ENCODE data around the gene KIRREL3.

The KIRREL3 gene

DNA sequence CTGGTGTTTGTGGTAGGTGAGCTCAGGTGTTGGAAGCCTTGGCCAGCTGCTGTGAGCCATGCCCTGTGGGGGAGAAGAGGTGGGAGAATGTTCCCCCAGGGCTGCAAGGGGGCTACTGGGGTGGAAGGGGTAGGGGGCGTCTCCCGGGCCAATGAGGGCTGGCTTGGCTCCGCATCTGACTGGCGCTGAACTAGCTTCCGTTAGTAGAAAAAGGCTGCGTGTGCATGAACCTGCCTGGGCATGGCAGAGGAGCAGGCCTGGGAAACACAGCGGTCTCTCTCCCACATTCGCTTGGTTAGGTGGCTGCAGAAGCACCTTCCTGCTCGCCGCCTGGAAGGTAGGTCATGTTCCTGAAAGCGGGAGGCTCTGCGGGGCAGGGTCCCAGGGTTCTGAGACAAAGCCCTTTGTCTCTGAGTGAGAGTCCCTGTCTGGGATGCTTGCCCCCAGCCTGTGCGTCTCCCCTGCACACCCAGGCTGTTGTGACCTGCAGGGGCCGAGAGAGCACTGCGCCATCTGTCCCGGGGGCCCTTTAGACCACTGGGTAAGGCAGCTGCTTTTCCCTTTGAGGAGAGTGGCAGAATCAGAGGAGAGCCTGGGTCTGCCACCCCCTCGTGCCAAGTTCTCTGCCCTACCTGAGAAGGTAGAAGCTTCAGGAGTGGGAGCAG, 466.3 kb downstream of the KIRREL3 start:
- no peak for DNase-seq (ENCODE audit: low read depth in 2 of 2)

DNA sequence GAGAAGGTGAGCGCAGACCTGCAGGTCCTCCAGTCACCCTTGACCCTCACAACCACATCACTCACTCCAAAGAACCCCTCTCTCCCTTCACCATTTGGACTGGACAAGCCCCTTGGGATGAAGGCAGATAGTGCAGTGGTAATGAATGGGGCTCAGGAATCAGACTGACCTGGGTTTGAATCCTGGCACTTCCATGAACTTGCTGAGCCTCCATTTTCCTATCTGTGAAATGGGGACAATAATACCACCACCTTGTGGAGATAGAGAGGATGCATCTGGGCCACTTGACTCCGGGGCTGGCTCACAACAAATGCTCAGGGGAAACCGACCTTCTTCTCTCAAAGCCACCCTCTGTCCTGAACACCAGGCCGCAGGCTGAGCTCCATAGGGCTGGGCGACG, 467.0 kb downstream of the KIRREL3 start:
- DNase-seq (ENCODE audit: low read depth in 2 of 2) = no peak

DNA sequence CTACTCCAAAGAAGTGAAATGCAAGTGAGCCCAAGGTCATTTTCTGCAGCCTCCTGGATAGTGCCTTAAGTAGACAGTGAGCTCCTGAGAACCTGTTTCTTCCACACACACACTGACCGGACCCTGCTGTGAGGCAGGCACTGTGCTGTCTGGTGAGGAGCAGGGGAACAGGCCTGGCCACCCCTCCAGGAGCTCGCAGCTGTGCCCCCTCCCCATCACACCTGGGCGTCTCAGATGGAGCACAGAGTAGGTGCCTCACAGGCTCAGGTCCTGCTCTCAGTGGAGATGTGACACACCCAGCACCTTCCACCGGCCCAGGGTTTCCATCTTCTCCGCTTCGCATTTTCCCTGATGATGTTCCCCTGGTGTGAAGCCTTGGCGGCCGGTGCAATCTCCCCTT, 470.2 kb downstream of the KIRREL3 start:
- no peak for DNase-seq (ENCODE audit: low read depth in 2 of 2)

DNA sequence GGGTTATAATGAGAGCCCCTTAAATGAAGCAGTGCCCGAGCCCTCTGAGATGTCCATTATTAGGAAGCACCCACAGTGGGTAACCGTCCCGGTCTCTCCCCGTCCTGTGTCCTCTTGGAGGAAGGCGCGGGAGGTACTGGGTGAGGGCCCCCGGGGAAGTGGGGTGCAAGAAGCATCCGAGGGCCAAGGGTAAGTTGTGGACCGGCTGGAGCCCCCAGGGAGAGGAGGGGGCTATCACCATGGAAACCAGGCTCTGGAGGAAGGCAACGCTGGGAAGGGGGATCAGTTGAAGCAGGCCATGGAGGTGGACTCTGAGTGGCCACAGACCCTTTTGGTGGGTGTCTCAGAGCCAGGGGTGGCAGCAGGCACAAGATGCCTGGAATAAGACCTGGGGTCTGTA, 471.5 kb downstream of the KIRREL3 start:
- no peak for DNase-seq (ENCODE audit: low read depth in 2 of 2)

DNA sequence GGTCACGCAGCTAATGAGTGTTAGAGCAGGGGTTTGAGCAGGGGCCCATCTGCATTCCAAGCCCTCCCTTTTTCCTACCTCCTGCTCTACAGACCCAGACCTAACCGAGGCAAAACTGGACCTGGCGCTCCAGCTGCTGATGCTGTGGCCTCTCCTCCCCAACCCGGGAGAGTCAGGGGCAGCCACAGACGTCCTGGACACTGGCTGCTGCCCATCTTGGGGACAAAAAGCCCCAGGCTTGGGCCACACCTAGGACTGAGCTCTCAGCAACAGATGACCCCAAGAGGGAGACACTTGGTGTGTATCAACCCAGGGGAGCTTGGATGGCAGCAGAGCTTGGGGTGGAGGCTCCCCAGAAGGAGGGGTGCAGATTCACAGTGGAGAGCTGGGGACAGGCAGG, 472.5 kb downstream of the KIRREL3 start:
- no peak for DNase-seq (ENCODE audit: low read depth in 2 of 2)

DNA sequence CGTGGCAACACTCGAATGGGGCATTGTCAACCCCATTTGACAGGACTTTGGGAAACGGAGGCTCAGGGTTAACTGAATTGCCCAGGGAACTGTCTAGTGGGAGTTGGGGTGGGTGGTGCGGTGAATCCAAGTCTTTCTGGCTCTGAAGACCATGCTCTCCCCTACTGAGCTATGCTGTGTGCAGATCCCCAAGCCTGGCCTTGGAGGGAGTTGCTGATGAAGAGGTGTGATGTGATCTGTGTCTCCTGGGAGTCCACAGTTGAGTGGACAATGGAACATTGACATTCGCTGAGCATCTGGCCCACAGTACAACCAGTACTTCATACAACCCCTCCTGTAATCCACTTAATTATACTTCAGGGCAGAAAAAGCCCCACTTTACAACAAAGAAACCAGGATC, 472.9 kb downstream of the KIRREL3 start:
- DNase-seq (ENCODE audit: low read depth in 2 of 2) = no peak

DNA sequence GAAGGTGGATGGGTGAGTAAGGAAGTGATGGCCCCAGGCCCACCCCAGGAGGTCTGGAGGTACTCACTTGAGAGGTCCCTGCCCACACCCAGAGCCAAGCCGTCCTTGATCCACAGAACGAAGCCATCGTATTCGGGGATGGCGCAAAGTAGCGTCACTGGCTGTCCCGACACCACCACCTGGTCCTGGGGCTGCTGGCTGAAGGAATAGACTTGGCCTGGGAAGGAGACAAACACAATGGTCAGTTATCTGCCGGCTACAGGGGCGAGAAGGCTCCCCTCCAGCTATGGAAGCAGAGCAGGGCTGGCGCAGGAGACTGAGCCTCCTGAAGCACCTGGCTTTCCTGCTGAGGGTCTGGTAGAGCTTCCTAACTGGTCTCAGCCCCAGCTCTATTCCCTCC, 474.1 kb downstream of the KIRREL3 start:
- no peak for DNase-seq (ENCODE audit: low read depth in 2 of 2)

DNA sequence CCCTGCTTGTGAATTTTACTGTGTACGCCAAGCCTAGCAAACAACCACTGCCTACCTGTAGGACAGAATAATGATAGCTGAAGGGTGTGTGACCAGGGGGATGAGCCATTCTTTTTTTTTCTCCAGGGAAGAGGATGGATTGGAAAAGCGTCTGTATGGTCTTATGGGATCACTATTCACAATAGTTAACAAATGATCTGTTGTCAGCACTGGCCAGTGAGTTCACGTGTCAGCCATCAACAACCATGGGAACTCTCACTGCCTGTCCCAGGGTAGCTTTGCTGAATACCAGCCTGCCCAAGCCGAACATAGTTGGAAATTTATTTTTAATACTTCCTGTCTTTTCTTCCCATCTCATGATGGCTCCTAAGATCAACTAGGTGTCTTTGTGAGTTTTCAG, 474.9 kb downstream of the KIRREL3 start:
- no peak for DNase-seq (ENCODE audit: low read depth in 2 of 2)

DNA sequence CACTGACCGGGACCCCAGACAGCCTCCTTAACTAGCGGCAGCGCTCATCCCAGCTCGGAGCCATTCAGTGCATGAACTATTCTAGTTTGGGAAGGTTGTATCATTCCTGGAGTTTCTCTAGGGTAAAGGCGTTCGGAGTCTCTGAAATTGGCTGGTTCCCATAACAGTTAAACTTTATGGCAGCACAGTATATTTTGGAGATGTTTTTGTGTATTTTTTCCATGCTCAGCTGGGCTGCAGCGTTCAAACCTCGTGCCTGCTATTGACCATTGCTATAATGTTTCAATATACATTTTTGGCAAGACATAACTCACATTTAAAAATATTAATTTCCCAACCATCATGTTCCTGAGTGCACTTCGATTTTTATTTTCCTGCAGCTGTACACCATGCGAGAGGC, 475.4 kb downstream of the KIRREL3 start:
- no peak for DNase-seq (ENCODE audit: low read depth in 2 of 2)

DNA sequence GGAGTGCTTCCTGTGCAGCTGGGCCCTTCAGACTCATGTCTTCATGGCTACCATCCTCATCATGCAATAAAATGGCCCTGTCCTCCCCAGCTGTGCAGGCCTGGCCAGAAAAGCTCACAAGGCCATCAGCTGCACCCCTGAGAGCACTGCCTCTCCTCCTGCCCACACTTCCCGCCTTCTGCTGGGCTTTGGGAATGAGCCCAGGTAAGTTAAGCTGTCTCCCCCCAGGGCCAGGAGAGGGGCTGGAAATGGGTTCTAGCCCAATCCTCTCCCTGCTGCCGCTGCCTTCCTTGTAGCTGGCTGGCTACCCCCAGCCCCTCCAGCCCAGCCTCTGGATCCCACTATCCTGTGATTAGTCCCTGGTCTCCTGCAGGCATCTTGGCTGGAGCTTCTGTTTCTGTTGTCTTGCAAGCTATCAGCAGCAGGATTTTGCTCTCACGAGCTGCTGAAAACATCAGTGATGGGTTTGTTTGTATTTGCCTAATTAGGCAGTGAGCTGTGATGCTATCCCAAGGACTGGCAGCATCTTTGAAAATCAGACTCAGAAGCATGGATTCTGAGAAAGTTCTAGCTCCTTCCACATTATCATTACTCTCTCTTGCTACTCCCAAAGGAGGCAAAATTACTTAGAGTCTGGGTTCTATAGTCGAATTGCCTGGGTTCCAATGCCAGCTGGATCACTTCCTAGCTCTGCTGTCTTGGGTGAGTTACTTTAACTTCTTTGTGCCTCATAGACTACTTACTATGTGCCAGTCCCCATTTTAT, 476.9 kb downstream of the KIRREL3 start:
- no peak for DNase-seq (ENCODE audit: low read depth in 2 of 2)

DNA sequence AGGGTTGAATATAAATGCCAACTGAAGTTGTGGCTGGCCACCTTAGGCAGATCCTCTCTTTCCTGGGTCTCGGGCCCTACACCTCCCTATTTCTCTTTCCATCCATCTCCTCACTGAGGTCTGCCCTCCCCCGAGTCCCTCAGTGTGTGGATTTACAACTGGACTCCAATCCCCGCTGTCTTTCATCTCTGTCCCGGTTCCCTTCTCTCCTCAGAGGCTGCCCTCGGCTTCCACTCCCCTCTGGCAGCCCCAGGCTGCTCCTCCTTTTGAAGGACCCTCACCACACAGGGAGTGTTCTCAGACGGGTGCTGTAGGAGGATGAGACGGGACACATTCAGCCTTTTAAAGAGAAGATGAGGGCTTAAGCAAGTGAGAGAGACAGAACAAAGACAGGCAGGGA, 478.0 kb downstream of the KIRREL3 start:
- no peak for DNase-seq (ENCODE audit: low read depth in 2 of 2)

DNA sequence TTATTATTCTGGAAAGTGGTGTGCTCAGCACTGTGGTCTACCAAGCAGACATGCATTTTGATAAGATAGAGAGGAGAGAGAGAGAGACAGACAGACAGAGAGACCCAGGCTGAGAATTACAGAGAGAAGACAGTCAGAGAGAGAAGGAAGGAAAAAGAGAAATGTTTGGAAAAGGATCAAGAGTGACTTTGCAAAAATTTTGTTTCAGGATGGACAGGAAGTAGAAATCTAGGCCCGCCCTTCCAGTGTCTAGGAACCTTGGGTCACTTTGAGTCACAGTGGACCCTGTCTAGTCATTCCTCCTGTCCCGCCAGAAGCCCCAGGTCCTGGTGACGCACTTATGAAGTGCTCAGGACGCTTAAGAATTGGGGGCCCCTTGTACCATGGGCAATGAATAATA, 478.4 kb downstream of the KIRREL3 start:
- DNase-seq (ENCODE audit: low read depth in 2 of 2) = no peak

DNA sequence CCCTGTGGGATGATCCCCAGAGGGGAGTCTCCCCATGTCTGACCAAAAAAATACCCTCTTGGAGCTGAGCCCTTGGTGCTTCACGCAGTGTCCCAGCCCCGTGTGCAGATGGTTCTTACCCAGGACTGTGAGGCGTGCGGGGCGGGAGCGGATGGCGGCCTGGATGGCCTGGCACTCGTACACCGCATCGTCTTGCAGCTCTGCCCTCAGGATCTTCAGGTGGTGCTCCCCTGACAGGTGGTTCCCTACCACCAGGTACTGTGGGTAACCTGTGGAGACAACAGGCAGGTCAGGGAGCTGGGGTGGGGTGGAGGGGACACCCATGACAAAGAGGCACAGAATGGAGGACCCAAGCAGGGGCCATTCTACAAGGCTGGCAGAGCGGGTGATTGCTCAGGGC, 479.4 kb downstream of the KIRREL3 start:
- no peak for DNase-seq (ENCODE audit: low read depth in 2 of 2)

DNA sequence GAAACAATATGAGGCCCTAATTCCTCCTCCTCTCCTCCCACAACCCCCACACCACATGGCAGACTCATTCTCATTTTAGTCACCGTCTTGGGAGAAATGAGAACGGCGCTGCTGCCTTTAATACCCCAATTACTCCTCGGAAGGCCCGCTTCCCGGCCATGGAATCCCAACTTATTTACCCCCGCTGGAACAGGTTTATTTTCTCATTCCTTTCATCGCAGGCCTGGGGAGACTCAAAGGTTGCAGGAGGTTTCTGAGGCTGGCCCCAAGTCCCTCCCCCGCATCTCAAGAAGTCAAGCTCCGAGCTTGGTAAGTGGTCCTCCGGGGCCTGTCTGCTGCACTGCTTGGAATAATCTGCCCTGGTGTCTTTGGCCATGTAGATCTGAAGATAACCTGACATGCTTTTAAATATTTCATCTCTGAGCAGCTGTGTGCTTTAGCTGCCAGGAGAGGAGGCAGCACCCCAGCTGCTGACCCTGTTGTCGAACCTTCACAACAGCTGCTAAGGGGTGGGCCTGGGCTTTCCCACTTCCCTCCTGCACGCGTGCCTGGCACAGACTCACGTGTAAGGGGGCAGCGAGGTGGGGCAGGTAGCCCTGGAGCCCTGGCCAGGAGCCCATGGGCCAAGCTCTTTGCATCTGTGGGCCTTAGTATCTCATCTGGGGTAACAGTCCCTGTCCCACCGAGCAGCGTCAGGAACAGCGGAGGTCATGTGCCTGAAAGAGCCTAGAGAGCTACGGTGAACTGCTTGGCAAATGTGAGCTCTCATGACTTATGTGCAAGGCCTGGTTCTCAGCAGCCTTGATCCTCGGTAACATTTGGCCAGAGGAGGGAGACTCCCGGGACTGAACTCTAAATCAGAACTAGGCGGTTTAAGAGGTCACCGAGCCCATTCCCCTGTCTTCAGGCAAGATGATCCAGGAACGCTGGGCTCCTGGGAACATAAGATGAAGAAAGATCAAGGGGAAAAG, 480.5 kb downstream of the KIRREL3 start:
- no peak for DNase-seq (ENCODE audit: low read depth in 2 of 2)

DNA sequence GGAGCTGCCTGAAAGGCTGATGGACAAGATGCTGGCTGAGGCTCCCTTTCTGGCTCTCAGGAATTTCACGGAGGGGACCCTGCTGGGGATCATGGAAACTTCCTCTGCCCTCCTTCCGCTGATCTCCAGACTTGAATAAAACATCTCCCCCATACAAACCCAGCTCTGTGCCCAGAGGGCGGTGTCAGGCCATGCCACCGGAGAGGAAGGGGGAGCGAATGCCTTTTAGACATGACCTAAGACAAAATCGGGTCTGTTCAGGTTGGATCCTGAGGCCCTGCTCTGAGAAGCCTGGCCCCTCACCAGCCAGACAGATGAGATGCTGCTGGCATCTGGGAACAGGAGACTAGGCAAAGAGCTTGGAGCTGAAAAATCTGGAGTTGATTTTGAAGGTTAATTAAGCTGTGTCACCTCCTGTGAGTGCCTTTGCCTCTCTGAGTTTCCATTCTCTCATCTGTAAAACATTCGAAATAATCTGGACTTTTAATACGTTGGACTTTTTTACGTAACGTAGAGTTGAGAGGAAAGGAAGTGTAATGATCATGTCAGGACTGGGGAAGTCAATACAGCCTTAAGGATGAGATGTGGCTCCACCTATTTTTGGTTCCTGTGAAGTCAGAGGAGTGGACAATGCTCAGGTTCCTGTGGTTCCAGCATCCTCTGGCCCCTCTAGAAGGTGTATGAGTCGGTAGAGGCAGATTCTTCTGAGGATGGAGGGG, 481.4 kb downstream of the KIRREL3 start:
- no peak for DNase-seq (ENCODE audit: low read depth in 2 of 2)

DNA sequence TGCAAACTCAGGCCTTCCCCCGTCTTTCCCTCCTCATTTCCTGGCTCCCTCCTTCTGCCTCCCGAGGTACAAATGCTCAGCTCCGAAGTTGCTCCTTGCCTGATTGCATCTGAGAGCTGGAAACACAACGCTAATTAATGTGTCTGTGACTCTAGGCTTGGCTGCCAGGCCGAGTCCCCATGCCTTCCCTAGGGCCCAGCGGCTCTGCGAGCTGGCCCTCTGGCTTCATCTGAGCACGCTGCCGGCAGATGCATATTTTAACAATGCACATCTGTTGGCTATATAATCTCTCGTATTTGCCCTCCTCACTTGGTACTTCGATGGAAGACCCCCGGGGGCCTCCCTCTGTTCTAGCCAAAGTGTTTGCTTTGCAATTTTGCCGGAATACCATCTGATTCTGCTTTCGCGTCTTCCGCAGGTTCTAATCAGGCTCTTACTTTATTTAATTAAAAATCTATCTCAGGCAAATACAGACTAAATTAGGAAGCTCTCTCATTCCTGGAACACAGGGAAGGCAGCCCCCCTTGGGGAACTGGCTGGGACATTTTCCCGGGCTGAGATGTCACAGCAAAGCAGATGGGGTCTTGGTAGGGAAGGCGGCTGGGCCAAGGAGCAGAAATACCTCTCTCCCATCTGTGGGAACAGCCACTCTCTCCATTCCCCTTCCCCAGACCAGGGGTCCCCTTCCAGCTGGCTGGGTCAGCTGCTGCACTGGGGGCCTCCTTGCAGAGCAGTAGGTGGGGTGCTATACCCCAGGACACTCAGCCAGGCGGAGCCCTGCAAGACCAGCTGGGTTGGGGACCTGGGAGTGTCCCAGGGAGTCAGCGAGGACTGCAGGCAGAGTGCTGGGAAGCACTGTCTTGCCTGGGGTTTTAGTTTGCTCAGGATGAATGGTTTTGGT, 482.2 kb downstream of the KIRREL3 start:
- no peak for DNase-seq (ENCODE audit: low read depth in 2 of 2)

DNA sequence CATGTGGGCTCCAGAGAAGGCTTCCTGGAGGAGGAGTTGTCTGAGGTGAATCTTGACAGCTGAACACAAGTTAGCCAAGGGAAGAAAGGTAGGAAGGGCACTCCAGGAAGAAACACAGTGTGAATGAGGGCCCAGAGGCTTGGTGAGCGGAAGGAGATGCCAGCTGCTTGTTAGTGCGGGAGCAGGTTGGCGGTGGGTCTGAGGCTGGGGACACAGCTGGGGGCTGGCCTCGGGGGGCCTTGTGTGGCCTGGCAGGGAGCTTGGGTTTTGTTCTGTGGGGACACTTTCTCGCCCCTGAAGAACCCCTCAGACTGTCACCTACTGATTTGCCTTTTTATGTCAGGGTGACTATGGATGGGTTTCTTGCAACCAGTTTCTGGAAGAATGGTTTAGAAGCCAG, 485.1 kb downstream of the KIRREL3 start:
- DNase-seq (ENCODE audit: low read depth in 2 of 2) = no peak

DNA sequence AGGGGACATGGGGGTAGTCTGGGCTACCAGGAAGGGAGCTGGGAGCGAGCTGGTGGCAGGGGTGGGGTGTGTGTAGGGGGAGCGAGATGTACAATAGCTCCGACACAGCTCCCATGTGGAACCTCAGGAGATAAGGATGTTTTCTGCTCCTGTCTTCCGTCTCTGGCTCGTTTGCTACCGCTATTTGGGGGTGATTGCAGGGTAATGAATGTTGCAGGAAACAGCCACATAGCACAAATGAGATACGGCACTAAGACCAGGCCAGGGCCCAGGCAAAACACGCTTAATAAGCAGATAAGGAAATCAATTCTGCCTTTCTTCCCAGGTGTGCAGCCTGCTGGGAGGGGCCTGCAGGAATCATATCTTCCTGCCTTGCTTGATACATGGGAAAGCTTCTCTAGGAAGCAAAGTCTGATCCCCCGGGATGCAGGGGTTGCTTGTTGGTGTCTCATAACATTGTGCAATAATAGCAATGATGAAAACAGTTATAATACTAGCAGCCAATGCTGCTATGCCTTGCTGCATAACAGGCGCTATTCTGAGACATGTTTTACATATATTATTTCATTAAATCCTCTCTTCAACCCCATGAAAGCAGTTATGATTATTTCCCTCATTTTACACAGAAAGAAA, 486.4 kb downstream of the KIRREL3 start:
- no peak for DNase-seq (ENCODE audit: low read depth in 2 of 2)

DNA sequence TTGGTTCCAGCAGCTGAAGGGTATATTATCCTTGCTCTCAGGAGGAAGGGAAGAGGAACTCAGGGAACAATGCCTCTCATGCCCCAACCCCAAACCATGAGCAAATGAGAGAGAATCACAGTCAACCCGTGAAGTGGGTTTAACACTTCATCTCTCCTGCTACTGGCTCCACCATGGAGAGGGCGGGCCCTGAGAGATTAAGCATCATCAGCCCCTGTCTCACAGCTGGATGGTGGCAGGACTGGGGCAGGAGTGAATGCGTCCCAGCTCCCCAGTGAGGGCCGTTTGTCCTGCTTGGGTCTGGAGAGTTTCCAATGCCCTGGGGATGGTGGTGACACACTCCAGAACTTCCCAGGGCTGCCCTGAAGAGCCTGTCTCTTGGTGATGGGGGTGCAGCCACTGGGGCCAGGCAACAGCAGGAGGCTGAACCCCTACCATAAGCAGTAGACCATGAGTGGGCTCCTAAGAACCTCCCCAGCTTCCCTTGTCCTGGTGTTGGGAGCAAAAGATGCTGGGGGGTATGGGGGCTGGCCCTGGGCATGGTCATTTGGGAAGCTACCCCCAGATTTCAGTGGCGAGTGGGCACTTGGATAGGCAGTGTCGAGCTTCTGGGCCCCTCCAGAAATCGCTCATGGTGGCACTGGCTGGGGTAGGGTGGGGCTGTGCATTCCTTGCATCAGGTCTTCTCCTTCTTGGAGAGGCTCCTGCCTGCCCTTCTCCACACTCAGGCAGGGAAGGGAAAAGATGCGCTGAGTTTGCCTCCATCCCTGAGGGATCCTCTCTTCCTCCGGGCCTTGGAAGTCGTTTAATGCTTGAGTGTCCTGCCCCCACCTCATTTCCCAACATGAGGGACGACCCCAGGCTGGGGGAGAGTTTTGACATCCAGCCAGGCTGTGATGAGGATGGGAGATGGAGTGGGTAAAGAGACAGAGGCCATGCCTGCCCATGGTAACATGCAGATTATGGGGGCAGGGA, 487.5 kb downstream of the KIRREL3 start:
- DNase-seq (ENCODE audit: low read depth in 2 of 2) = no peak

All from stimulated activated CD8-positive, alpha-beta memory T cell treated with anti-CD3 and anti-CD28 coated beads, Interleukin-15, amount 100 ng/mL, for 4 hours (primary cell).